ENCODE data around the gene CEP350. TPM values are rescaled to one million over a fixed set of nuclear protein-coding genes. Genes with fewer than 3 reads are reported as not detected.
A peak's percentile ranks its signal among the peaks of the same experiment; 100 is the strongest.
"Not testable (repeated sequence)": the region's sequence is repeated elsewhere in the genome, so short reads cannot be mapped to it uniquely, and the experiment has no call there.

CEP350 gene
- total RNA-seq, 1 donor from 2014 or later = 39.2 TPM

GRCh38 chr1:179955287-179955680 is 674 bp downstream of the CEP350 start:
- peak overlapping the region; percentile 93 for H3K27ac Mint-ChIP-seq (ENCODE audit: unreplicated experiment)
- H3K4me3 Mint-ChIP-seq (ENCODE audit: unreplicated experiment) = peak overlapping the region; percentile 98
- H3K4me1 Mint-ChIP-seq (ENCODE audit: unreplicated experiment) = peaks cover 15% of the 10 kb centered on the region
- H3K9me3 Mint-ChIP-seq (ENCODE audit: unreplicated experiment) = no peaks in the 10 kb centered on the region
- no peaks in the 10 kb centered on the region for H3K36me3 Mint-ChIP-seq (ENCODE audit: low read depth, unreplicated experiment)
- no peak for TF ChIP-seq CTCF (IDR thresholded peaks at IDR 0.05; ENCODE audit: unreplicated experiment)
- DNase-seq (ENCODE audit: low spot score) = no peak
- H3K27me3 Mint-ChIP-seq (ENCODE audit: unreplicated experiment) = peaks cover 7% of the 10 kb centered on the region

- peaks cover 15% of the 10 kb centered on the region for H3K4me1 Mint-ChIP-seq (ENCODE audit: unreplicated experiment)
- peaks cover 7% of the 10 kb centered on the region for H3K27me3 Mint-ChIP-seq (ENCODE audit: unreplicated experiment)
- no peaks in the 10 kb centered on the region for H3K9me3 Mint-ChIP-seq (ENCODE audit: unreplicated experiment)
- TF ChIP-seq CTCF (IDR thresholded peaks at IDR 0.05; ENCODE audit: unreplicated experiment) = no peak
- H3K36me3 Mint-ChIP-seq (ENCODE audit: low read depth, unreplicated experiment) = no peaks in the 10 kb centered on the region
- H3K27ac Mint-ChIP-seq (ENCODE audit: unreplicated experiment) = peak overlapping the region; percentile 93
- DNase-seq (ENCODE audit: low spot score) = no peak
- H3K4me3 Mint-ChIP-seq (ENCODE audit: unreplicated experiment) = peak overlapping the region; percentile 98
These were observed 1.1 kb downstream of the CEP350 start for GRCh38 chr1:179955731-179956130.

DNA sequence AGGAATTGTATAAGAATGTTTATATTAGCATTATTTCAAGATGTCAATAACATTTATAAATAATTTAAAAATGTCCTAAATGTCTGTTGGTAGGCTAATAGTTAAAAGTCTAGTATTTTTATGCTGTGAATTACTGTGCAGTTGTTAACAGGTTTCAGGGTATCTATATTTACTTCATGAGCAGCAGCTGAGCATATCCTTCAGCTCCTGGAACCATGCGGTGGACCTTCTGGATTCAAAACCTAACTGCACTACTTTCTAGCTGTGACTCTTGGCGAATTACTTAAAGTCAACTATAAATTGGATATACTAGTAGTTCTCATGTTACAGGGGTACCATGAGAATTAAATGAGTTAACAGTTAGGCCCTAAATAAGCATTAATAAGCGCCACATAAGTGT is 3.7 kb downstream of the CEP350 start:
- H3K4me3 Mint-ChIP-seq (ENCODE audit: unreplicated experiment) = no peak overlapping the region
- H3K9me3 Mint-ChIP-seq (ENCODE audit: unreplicated experiment) = no peaks in the 10 kb centered on the region
- peaks cover 13% of the 10 kb centered on the region for H3K4me1 Mint-ChIP-seq (ENCODE audit: unreplicated experiment)
- no peaks in the 10 kb centered on the region for H3K27me3 Mint-ChIP-seq (ENCODE audit: unreplicated experiment)
- H3K27ac Mint-ChIP-seq (ENCODE audit: unreplicated experiment) = no peak overlapping the region
- TF ChIP-seq CTCF (IDR thresholded peaks at IDR 0.05; ENCODE audit: unreplicated experiment) = no peak
- DNase-seq (ENCODE audit: low spot score) = no peak
- no peaks in the 10 kb centered on the region for H3K36me3 Mint-ChIP-seq (ENCODE audit: low read depth, unreplicated experiment)

DNA sequence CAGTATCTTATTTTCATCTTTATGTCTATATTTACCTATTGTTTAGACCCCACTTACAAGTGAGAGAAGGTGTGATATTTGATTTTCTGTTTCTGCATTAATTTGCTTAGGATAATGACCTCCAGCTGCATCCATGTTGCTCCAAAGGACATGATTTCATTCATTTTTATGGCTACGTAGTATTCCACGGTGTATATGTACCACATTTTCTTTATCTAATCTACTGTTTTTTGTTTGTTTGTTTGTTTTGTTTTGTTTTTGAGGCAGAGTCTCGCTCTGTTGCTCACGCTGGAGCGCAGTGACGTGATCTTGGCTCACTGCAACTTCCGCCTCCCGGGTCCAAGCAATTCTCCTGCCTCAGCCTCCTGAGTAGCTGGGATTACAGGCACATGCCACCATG is 7.6 kb downstream of the CEP350 start:
- not testable (repeated sequence) for H3K27ac Mint-ChIP-seq (ENCODE audit: unreplicated experiment); H3K9me3 Mint-ChIP-seq (ENCODE audit: unreplicated experiment); H3K4me3 Mint-ChIP-seq (ENCODE audit: unreplicated experiment); DNase-seq (ENCODE audit: low spot score); H3K36me3 Mint-ChIP-seq (ENCODE audit: low read depth, unreplicated experiment); H3K27me3 Mint-ChIP-seq (ENCODE audit: unreplicated experiment); H3K4me1 Mint-ChIP-seq (ENCODE audit: unreplicated experiment)

- Mint-ChIP-seq H3K9me3 (ENCODE audit: unreplicated experiment) (no peaks in the 10 kb centered on the region), H3K36me3 (ENCODE audit: low read depth, unreplicated experiment) (no peaks in the 10 kb centered on the region), H3K4me1 (ENCODE audit: unreplicated experiment) (peaks cover 14% of the 10 kb centered on the region), H3K27ac (ENCODE audit: unreplicated experiment) (no peak overlapping the region), H3K4me3 (ENCODE audit: unreplicated experiment) (no peak overlapping the region), H3K27me3 (ENCODE audit: unreplicated experiment) (peaks cover 1% of the 10 kb centered on the region)
- no peak for TF ChIP-seq CTCF (IDR thresholded peaks at IDR 0.05; ENCODE audit: unreplicated experiment)
- DNase-seq (ENCODE audit: low spot score) = no peak
These were observed 11.9 kb downstream of the CEP350 start for GRCh38 chr1:179966551-179966950.

All from endothelial cell (in vitro differentiated cells).